H1 (cell line): ENCODE results near the gene OR10A7. TPM values are rescaled to one million over a fixed set of nuclear protein-coding genes. Genes with fewer than 3 reads are reported as not detected.

Experiments used
- CTCF ChIA-PET: fragments of 300-600 bp; sonication (Branson Sonifier 250); formaldehyde crosslinking; loops from one replicate; lab custom pipeline; 2021; ENCODE audit not compliant: partially characterized antibody; lab: Charles Lee
- POLR2A ChIA-PET: fragments of 300-600 bp; sonication (Branson Sonifier 250); formaldehyde crosslinking; loops from one replicate; lab custom pipeline; 2021; ENCODE audit warnings: inconsistent platforms; ENCODE audit not compliant: partially characterized antibody; lab: Charles Lee
- DNase-seq, 2 experiments: peaks; one replicate each; pipeline versions ENCODE4 v3.0.0 to v3.0.0-alpha.2; 2010 to 2022; ENCODE audit warnings: low spot score in 2 of 2, low read depth in 1 of 2, mixed read lengths in 1 of 2
- FAIRE-seq: peaks from 2 replicates; lab custom pipeline; 2011; peaks lifted over from hg19 to GRCh38; lab: Jason Lieb, UNC
- H2AFZ ChIP-seq: 2 replicates; pipeline ENCODE4 v1.8.1; 2012; ENCODE audit warnings: low read length, inconsistent platforms
- H2AK5ac ChIP-seq: 2 replicates; pipeline ENCODE4 v1.6.1; 2013; ENCODE audit warnings: low read depth, low read length
- H2BK120ac ChIP-seq: replicated peaks from 2 replicates; pipeline ENCODE3; 2013; ENCODE audit warnings: low read depth, low read length, inconsistent platforms
- H2BK12ac ChIP-seq: 2 replicates; pipeline ENCODE4 v1.6.1; 2013; ENCODE audit warnings: low read depth, low read length
- H2BK15ac ChIP-seq: 2 replicates; pipeline ENCODE4 v1.6.1; 2013; ENCODE audit warnings: low read length
- H2BK20ac ChIP-seq: 2 replicates; pipeline ENCODE4 v1.6.1; 2013; ENCODE audit warnings: low read length
- H2BK5ac ChIP-seq: 2 replicates; pipeline ENCODE4 v1.6.1; 2013; ENCODE audit warnings: low read depth, low read length
- H3K14ac ChIP-seq: 2 replicates; pipeline ENCODE4 v1.6.1; 2013; ENCODE audit warnings: inconsistent platforms; ENCODE audit not compliant: insufficient read length
- H3K18ac ChIP-seq: 2 replicates; pipeline ENCODE4 v1.6.1; 2013; ENCODE audit warnings: low read length; ENCODE audit errors: extremely low read depth
- H3K23ac ChIP-seq: 2 replicates; pipeline ENCODE4 v1.6.1; 2013; ENCODE audit warnings: inconsistent platforms; ENCODE audit not compliant: insufficient read length
- H3K23me2 ChIP-seq: 2 replicates; pipeline ENCODE4 v1.6.1; 2013; ENCODE audit warnings: low read depth, low read length
- H3K27ac ChIP-seq: 2 replicates; pipeline ENCODE4 v1.6.1; 2011; ENCODE audit warnings: low read depth, low read length, inconsistent platforms
- H3K27me3 ChIP-seq, 4 experiments: replicated peaks in 1 of 4; 1 replicate in 1 of 4; 2 replicates in 3 of 4; pipeline versions ENCODE4 v1.6.1 to v1.8.1; 2011 to 2013; ENCODE audit warnings: low read length in 3 of 4, mild to moderate bottlenecking in 3 of 4, inconsistent platforms in 2 of 4, mixed read lengths in 2 of 4, moderate library complexity in 1 of 4; ENCODE audit not compliant: control insufficient read depth in 3 of 4, insufficient read depth in 3 of 4; ENCODE audit errors: extremely low read depth in 1 of 4
- H3K36me3 ChIP-seq, 4 experiments: 2 replicates each; pipeline versions ENCODE4 v1.6.1 to v1.8.1; 2011 to 2013; ENCODE audit warnings: mild to moderate bottlenecking in 4 of 4, low read length in 3 of 4, moderate library complexity in 2 of 4, control low read depth in 1 of 4, inconsistent platforms in 1 of 4; ENCODE audit not compliant: insufficient read depth in 4 of 4, control insufficient read depth in 2 of 4
- H3K4ac ChIP-seq: replicated peaks from 2 replicates; pipeline ENCODE3; 2013; ENCODE audit warnings: low read length, low read depth, mixed read lengths, inconsistent platforms; ENCODE audit not compliant: insufficient read length
- H3K4me1 ChIP-seq, 4 experiments: replicated peaks in 1 of 4; 1 replicate in 1 of 4; 2 replicates in 3 of 4; pipeline versions ENCODE4 v1.6.1 to v1.8.1; 2011 to 2013; ENCODE audit warnings: low read length in 3 of 4, inconsistent platforms in 2 of 4, mixed read lengths in 1 of 4; ENCODE audit not compliant: insufficient read depth in 4 of 4, control insufficient read depth in 3 of 4
- H3K4me2 ChIP-seq, 2 experiments: 2 replicates each; pipeline versions ENCODE4 v1.6.1 to v1.8.1; 2011 to 2013; ENCODE audit warnings: low read depth in 2 of 2, low read length in 2 of 2, control low read depth in 1 of 2, inconsistent platforms in 1 of 2, mild to moderate bottlenecking in 1 of 2; ENCODE audit not compliant: insufficient read depth in 1 of 2
- H3K4me3 ChIP-seq, 4 experiments: fragments of 200-600, 300-600 bp in 1 of 4; sonication (generic), shearing (Covaris generic), sonication (Bioruptor Twin) in 1 of 4; 2 replicates each; pipeline versions ENCODE4 v1.5.1 to v1.8.1; 2011 to 2016; ENCODE audit warnings: low read length in 4 of 4, low read depth in 3 of 4, control low read depth in 2 of 4, inconsistent platforms in 2 of 4, mild to moderate bottlenecking in 2 of 4, mixed read lengths in 1 of 4, moderate library complexity in 1 of 4; ENCODE audit not compliant: insufficient read depth in 2 of 4; ENCODE audit errors: extremely low read depth in 1 of 4
- H3K56ac ChIP-seq: replicated peaks from 2 replicates; pipeline ENCODE3; 2013; ENCODE audit warnings: low read depth, mild to moderate bottlenecking, mixed read lengths, low read length, inconsistent platforms; ENCODE audit not compliant: insufficient read length
- H3K79me1 ChIP-seq: 2 replicates; pipeline ENCODE4 v1.6.1; 2013; ENCODE audit warnings: low read depth, low read length, control low read depth
- H3K79me2 ChIP-seq, 2 experiments: 2 replicates each; pipeline versions ENCODE4 v1.6.1 to v1.8.1; 2012 to 2013; ENCODE audit warnings: low read length in 2 of 2, mild to moderate bottlenecking in 2 of 2, inconsistent platforms in 1 of 2; ENCODE audit not compliant: insufficient read depth in 2 of 2, control insufficient read depth in 1 of 2
- H3K9ac ChIP-seq, 4 experiments: replicated peaks in 1 of 4; 1 replicate in 1 of 4; 2 replicates in 3 of 4; pipeline versions ENCODE4 v1.6.1 to v1.8.1; 2011 to 2013; ENCODE audit warnings: low read depth in 3 of 4, low read length in 3 of 4, control low read depth in 2 of 4, mild to moderate bottlenecking in 2 of 4, moderate library complexity in 2 of 4, inconsistent platforms in 1 of 4; ENCODE audit errors: extremely low read depth in 1 of 4
- H3K9me3 ChIP-seq, 2 experiments: 2 replicates each; pipeline versions ENCODE4 v1.6.1 to v1.8.1; 2012 to 2013; ENCODE audit warnings: mild to moderate bottlenecking in 2 of 2, moderate library complexity in 2 of 2, control low read depth in 1 of 2, inconsistent platforms in 1 of 2, low read depth in 1 of 2, low read length in 1 of 2, mixed read lengths in 1 of 2; ENCODE audit not compliant: insufficient read depth in 2 of 2
- H4K20me1 ChIP-seq, 2 experiments: replicated peaks in 1 of 2; 2 replicates each; pipeline versions ENCODE3 to v1.8.1; 2011 to 2013; ENCODE audit warnings: inconsistent platforms in 2 of 2, low read length in 2 of 2, mild to moderate bottlenecking in 1 of 2; ENCODE audit not compliant: insufficient read depth in 2 of 2, control insufficient read depth in 1 of 2
- H4K5ac ChIP-seq: 2 replicates; pipeline ENCODE4 v1.6.1; 2013; ENCODE audit warnings: low read length, low read depth, mixed read lengths, inconsistent platforms; ENCODE audit not compliant: insufficient read length
- H4K8ac ChIP-seq: 2 replicates; pipeline ENCODE4 v1.8.0; 2013; ENCODE audit warnings: mild to moderate bottlenecking, moderate library complexity, low read length, inconsistent platforms; ENCODE audit not compliant: insufficient read depth; ENCODE audit errors: extremely low read depth
- H4K91ac ChIP-seq: replicated peaks from 2 replicates; pipeline ENCODE3; 2013; ENCODE audit warnings: low read length, mixed read lengths, inconsistent platforms; ENCODE audit not compliant: insufficient read length
- ASH2L ChIP-seq: fragments of 200-600, 300-600 bp; sonication (generic); IDR thresholded peaks from one replicate; pipeline ENCODE4 v1.7.1; 2017; ENCODE audit warnings: low read length
- CHD2 ChIP-seq: IDR thresholded peaks from 2 replicates; pipeline ENCODE4 v1.6.1; 2012; ENCODE audit warnings: low read length, improper control_type of control experiment
- JUND ChIP-seq: IDR thresholded peaks from 2 replicates; pipeline ENCODE4 v1.6.1; 2011; ENCODE audit warnings: mild to moderate bottlenecking, improper control_type of control experiment, low read length
- MAFK ChIP-seq: IDR thresholded peaks from 2 replicates; pipeline ENCODE4 v1.6.1; 2012; ENCODE audit warnings: low read depth, mild to moderate bottlenecking, improper control_type of control experiment, low read length
- NRF1 ChIP-seq: IDR thresholded peaks from 2 replicates; pipeline ENCODE4 v1.6.1; 2011; ENCODE audit warnings: mild to moderate bottlenecking, low read depth, low read length, improper control_type of control experiment
- PHF8 ChIP-seq: fragments of 200-600 bp; sonication (generic); conservative IDR thresholded peaks from 2 replicates; pipeline ENCODE4 v1.7.1; 2012; ENCODE audit warnings: low read depth, mild to moderate bottlenecking, inconsistent platforms, low read length, moderate library complexity
- POLR2A ChIP-seq, 2 experiments: IDR thresholded peaks; 1 replicate in 1 of 2; 2 replicates in 1 of 2; pipeline ENCODE4 v1.6.1; 2011; ENCODE audit warnings: low read depth in 2 of 2, low read length in 2 of 2, mild to moderate bottlenecking in 2 of 2; ENCODE audit errors: control extremely low read depth in 1 of 2
- SP2 ChIP-seq: IDR thresholded peaks from 2 replicates; pipeline ENCODE4 v1.6.1; 2012; ENCODE audit warnings: mild to moderate bottlenecking, low read length, inconsistent platforms
- TAF7 ChIP-seq: optimal IDR thresholded peaks from 2 replicates; pipeline ENCODE3; 2011; ENCODE audit warnings: low read depth, mild to moderate bottlenecking, inconsistent platforms, low read length, moderate library complexity, borderline replicate concordance
- TCF12 ChIP-seq: IDR thresholded peaks from 2 replicates; pipeline ENCODE4 v1.6.1; 2011; ENCODE audit warnings: low read depth, mild to moderate bottlenecking, low read length
- polyA plus RNA-seq, 7 experiments: library from polyadenylated mRNA; depleted of rRNA in 3 of 7; stranded (reverse) in 5 of 7; unstranded in 2 of 7; fragments of >200 nt in 5 of 7; fragments of 200-250 nt in 2 of 7; gene quantifications; 1 replicate in 5 of 7; 2 replicates in 1 of 7; 4 replicates in 1 of 7; pipeline versions ENCODE4 v1.2.1 to v1.2.3, GENCODE V29; 2011 to 2013; ENCODE audit warnings: missing spikeins in 2 of 7, mixed read lengths in 2 of 7
- total RNA-seq: library from RNA; stranded (reverse); fragmentation: NEBNext Ultra II Directional; extraction: Animal tissue kit (Norgen Biotek cat#: 25700); gene quantifications from 2 replicates; pipeline ENCODE4 v1.2.1, GENCODE V29; 2021

The OR10A7 gene
- total and polyA plus RNA-seq, 2 of the 8 experiments (the other 6 are each of a cell fraction or from before 2014, with no cell fraction given): not detected

DNA sequence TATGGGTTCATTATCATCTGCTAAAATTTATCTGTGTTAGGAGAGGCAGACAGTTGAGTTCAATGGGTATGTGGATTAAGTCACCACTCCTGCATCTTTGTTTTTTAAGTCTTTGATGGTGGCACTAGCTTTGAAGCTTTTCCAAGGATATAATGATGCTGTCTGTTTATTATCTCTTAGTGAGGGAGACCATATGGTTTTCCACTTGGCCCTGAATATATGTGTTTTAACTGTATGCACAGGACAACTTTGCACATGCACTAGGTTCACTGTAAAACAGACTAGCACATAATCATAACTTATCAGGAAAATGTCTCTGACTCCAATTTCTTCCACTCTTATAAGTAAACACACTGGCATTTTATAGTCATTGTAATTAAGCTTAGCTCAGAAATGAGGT lies 32.5 kb downstream of the OR10A7 start:
- no peaks in the 10 kb centered on the region for H3K27me3 ChIP-seq
- POLR2A ChIA-PET: no interaction called here
- no peak overlapping the region for H3K4me3 ChIP-seq
- no peak overlapping the region for H2BK120ac ChIP-seq
- no peak overlapping the region for H2BK5ac ChIP-seq
- H2AFZ ChIP-seq: no peak overlapping the region
- H3K56ac ChIP-seq: no peak overlapping the region
- H4K20me1 ChIP-seq: no peaks in the 10 kb centered on the region
- no peaks in the 10 kb centered on the region for H3K4me1 ChIP-seq
- H3K27ac ChIP-seq: no peak overlapping the region
- H3K9me3 ChIP-seq: no peaks in the 10 kb centered on the region; a peak in 1 of 4 replicates
- no peaks in the 10 kb centered on the region for H3K79me1 ChIP-seq
- no peaks in the 10 kb centered on the region for H3K36me3 ChIP-seq
- no peak overlapping the region for H2BK12ac ChIP-seq
- H3K23me2 ChIP-seq: no peaks in the 10 kb centered on the region
- H3K4me2 ChIP-seq: no peak overlapping the region
- H3K23ac ChIP-seq: no peak overlapping the region
- no peaks in the 10 kb centered on the region for H3K79me2 ChIP-seq
- no peak overlapping the region for H4K91ac ChIP-seq
- no peak for DNase-seq
- TF ChIP-seq MAFK (no peak), CHD2 (no peak), PHF8 (no peak), JUND (no peak), SP2 (no peak), NRF1 (no peak), TCF12 (no peak), POLR2A (IDR thresholded peaks at IDR 0.05; ENCODE audit: control extremely low read depth in 1 of 2, low read depth in 2 of 2, low read length in 2 of 2) (no peak), ASH2L (no peak), TAF7 (no peak)
- TF ChIP-seq, all 59 proteins: peak for 0
- Histone ChIP-seq H4K8ac (no peak overlapping the region), H4K5ac (no peak overlapping the region), H3K18ac (no peak overlapping the region), H3K14ac (no peak overlapping the region), H2AK5ac (no peak overlapping the region), H3K9ac (no peak overlapping the region), H3K4ac (no peak overlapping the region), H2BK15ac (no peak overlapping the region), H2BK20ac (no peak overlapping the region)
- CTCF ChIA-PET: interaction anchor here (0.6 kb wide), 1 partner anchor 122 kb away, joined by 4 read pairs; no protein-coding TSS in a partner anchor
- no peak for FAIRE-seq
